A549 (cell line): Measurements from ENCODE around the gene RTN4.

Experiments used
- CHD2 ChIP-seq: fragments of 150-350 bp; IDR thresholded peaks from 2 replicates; pipeline ENCODE4 v1.6.1; 2014; ENCODE audit warnings: low read length; ENCODE audit not compliant: partially characterized antibody
- JUNB ChIP-seq: fragments of >200 bp; sonication (Bioruptor Twin); formaldehyde crosslinking; IDR thresholded peaks from 2 replicates; pipeline ENCODE4 v1.6.1; 2016
- MAFK ChIP-seq: fragments of 450-650 bp; IDR thresholded peaks from 2 replicates; pipeline ENCODE4 v1.6.1; 2014; ENCODE audit not compliant: partially characterized antibody
- MYC ChIP-seq: IDR thresholded peaks from 2 replicates; pipeline ENCODE4 v1.6.1; 2012; ENCODE audit warnings: mild to moderate bottlenecking, inconsistent platforms, low read length, improper control_type of control experiment, borderline replicate concordance
- POLR2A ChIP-seq: IDR thresholded peaks from 2 replicates; pipeline ENCODE4 v1.6.1; 2012; ENCODE audit warnings: mild to moderate bottlenecking, low read length
- TF ChIP-seq, protein P1 (sequence below): fragments of >200 bp; sonication (Bioruptor Twin); formaldehyde crosslinking; IDR thresholded peaks from 3 replicates; pipeline ENCODE4 v1.5.1; 2016
- TF ChIP-seq, protein P2 (sequence below): fragments of 250-450 bp; sonication (Bioruptor Pico); IDR thresholded peaks from 2 replicates; pipeline ENCODE4 v1.5.0; 2020; ENCODE audit warnings: low read depth, mild to moderate bottlenecking, moderate library complexity
- TF ChIP-seq, protein P3 (sequence below): fragments of 250-450 bp; sonication (Bioruptor Pico); IDR thresholded peaks from 2 replicates; pipeline ENCODE4 v1.5.0; 2021; ENCODE audit warnings: mild to moderate bottlenecking, moderate library complexity, borderline replicate concordance
- TF ChIP-seq, protein P4 (sequence below): fragments of >200 bp; sonication (Bioruptor Twin); formaldehyde crosslinking; IDR thresholded peaks from 3 replicates; pipeline ENCODE4 v1.6.1; 2016

DNA sequence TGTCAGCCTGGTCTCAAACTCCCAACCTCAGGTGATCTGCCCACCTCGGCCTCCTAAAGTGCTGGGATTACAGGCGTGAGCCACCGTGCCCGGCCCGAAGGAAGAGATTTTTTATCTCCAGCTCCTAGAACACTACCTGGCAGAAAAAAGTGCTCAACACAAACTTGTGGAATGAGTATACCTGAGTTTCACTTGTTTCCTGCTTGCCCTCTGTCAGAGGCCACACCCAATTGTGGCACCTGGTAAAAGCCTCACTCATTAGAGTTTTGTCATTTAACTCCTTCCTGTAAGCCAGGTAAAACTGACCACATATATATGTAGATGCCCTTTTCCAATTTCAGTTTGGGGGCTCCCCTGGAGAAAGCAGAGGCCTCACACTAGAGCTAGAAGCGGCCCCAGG, 42.2 kb upstream of the RTN4 start:
- TF ChIP-seq, protein P1, sequence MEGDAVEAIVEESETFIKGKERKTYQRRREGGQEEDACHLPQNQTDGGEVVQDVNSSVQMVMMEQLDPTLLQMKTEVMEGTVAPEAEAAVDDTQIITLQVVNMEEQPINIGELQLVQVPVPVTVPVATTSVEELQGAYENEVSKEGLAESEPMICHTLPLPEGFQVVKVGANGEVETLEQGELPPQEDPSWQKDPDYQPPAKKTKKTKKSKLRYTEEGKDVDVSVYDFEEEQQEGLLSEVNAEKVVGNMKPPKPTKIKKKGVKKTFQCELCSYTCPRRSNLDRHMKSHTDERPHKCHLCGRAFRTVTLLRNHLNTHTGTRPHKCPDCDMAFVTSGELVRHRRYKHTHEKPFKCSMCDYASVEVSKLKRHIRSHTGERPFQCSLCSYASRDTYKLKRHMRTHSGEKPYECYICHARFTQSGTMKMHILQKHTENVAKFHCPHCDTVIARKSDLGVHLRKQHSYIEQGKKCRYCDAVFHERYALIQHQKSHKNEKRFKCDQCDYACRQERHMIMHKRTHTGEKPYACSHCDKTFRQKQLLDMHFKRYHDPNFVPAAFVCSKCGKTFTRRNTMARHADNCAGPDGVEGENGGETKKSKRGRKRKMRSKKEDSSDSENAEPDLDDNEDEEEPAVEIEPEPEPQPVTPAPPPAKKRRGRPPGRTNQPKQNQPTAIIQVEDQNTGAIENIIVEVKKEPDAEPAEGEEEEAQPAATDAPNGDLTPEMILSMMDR = no peak
- no peak for TF ChIP-seq JUNB
- no peak for TF ChIP-seq POLR2A
- no peak for TF ChIP-seq MYC
- TF ChIP-seq, protein P2, sequence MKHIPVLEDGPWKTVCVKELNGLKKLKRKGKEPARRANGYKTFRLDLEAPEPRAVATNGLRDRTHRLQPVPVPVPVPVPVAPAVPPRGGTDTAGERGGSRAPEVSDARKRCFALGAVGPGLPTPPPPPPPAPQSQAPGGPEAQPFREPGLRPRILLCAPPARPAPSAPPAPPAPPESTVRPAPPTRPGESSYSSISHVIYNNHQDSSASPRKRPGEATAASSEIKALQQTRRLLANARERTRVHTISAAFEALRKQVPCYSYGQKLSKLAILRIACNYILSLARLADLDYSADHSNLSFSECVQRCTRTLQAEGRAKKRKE = no peak
- no peak for TF ChIP-seq CHD2
- no peak for TF ChIP-seq MAFK
- TF ChIP-seq, protein P3, sequence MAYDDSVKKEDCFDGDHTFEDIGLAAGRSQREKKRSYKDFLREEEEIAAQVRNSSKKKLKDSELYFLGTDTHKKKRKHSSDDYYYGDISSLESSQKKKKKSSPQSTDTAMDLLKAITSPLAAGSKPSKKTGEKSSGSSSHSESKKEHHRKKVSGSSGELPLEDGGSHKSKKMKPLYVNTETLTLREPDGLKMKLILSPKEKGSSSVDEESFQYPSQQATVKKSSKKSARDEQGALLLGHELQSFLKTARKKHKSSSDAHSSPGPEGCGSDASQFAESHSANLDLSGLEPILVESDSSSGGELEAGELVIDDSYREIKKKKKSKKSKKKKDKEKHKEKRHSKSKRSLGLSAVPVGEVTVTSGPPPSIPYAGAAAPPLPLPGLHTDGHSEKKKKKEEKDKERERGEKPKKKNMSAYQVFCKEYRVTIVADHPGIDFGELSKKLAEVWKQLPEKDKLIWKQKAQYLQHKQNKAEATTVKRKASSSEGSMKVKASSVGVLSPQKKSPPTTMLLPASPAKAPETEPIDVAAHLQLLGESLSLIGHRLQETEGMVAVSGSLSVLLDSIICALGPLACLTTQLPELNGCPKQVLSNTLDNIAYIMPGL (CRISPR knock-in tag) = no peak
- TF ChIP-seq, protein P4, sequence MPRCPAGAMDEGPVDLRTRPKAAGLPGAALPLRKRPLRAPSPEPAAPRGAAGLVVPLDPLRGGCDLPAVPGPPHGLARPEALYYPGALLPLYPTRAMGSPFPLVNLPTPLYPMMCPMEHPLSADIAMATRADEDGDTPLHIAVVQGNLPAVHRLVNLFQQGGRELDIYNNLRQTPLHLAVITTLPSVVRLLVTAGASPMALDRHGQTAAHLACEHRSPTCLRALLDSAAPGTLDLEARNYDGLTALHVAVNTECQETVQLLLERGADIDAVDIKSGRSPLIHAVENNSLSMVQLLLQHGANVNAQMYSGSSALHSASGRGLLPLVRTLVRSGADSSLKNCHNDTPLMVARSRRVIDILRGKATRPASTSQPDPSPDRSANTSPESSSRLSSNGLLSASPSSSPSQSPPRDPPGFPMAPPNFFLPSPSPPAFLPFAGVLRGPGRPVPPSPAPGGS = no peak
